Measurements from ENCODE around the gene SLITRK4.

GRCh38 chrX:143636831-143637230 lies 930 bp upstream of the SLITRK4 start:
- TF ChIP-seq CTCF (IDR thresholded peaks at IDR 0.05) (no peak), EP300 (IDR thresholded peaks at IDR 0.05) (no peak)
